GM19452 (cell line): ENCODE data around the gene SMPD4.
A peak's percentile ranks its signal among the peaks of the same experiment; 100 is the strongest.
"Not testable (repeated sequence)": the region's sequence is repeated elsewhere in the genome, so short reads cannot be mapped to it uniquely, and the experiment has no call there.

ENCODE experiments used
- ATAC-seq: cut with Tn5 transposase; IDR thresholded peaks from one replicate; pipeline ENCODE4 v1.9.1; 2021; ENCODE audit not compliant: unreplicated experiment

Gene SMPD4

GRCh38 chr2:130159376-130159775 is 22.0 kb downstream of the SMPD4 start:
- not testable (repeated sequence) for ATAC-seq

- no peak for ATAC-seq
Measured at GRCh38 chr2:130158631-130159030, 22.8 kb downstream of the SMPD4 start.

GRCh38 chr2:130157825-130158514 is 23.4 kb downstream of the SMPD4 start:
- ATAC-seq: peak; percentile 79

GRCh38 chr2:130157354-130157753 is 24.0 kb downstream of the SMPD4 start:
- ATAC-seq: peak; percentile 37

DNA sequence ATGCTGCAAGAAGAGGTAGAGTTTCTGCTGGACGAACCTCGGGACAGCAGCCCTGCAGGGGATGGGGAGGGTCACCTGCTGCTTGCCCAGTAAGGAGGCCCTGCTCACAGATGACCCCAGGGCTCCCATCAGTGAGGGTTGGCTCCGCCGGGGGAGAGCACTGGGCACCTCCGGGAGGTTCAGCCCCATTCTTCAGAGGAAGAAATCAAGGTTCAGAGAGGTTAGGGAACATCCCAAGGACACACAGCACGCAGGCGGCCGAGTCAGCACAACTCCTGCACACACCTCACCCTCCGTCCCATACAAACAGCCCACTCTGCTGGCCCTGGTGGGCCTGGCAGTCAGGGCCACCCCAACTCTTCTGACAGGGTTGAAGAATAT is 24.8 kb downstream of the SMPD4 start:
- no peak for ATAC-seq

DNA sequence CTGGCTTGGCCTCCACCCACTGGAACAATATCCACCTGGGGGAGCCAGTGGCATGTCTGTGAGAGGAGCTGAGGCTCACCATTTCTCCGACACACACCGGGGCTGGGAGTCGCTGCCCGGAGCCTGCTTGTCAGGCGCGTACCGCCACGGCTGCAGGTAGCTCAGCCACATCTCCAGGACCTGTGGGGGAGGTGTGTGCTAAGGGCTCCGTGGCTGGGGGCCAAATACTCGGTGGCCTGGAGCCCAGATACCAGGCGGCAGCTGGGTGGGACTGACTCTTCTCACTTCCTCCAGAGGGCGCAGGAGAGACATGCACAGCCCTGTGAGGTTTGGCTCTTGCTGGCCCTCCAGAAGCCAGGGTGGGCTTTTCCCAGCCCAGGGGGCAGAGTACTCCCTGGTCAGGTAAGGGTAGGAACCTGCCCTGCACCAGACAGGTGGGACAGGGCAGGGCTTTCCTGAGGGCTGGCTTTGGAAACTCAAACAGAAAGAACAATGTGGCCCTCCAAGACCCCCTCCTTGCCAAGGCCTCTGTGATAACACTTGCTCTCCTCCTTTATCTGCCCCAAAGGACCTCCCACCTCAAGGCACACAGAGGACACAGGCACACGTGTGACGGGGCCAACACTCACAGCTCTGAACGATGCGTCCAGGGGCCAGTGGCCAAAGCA is 25.3 kb downstream of the SMPD4 start:
- ATAC-seq: not testable (repeated sequence)

- ATAC-seq: no peak
Measured at GRCh38 chr2:130154773-130155765, 26.3 kb downstream of the SMPD4 start.

DNA sequence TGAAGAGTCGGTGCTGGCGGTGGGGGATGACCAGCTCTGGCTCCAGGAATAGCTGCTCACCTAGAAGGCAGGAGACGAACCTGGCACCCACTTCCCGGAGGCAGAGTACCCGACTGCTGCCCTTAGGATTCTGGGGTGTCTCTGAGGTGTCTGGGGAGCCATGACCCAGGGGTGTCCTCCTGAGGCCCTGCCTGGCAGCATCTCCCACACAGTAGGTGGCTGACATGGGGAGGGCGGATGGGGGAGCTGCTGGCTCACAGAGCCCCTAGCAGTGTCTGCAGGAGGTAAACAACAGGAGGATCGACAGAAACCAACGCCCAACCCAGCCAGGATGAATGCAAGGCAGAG is 27.0 kb downstream of the SMPD4 start:
- not testable (repeated sequence) for ATAC-seq

GRCh38 chr2:130153721-130154422 is 27.5 kb downstream of the SMPD4 start:
- ATAC-seq: not testable (repeated sequence)

- no peak for ATAC-seq
Measured at GRCh38 chr2:130152816-130153595, 28.4 kb downstream of the SMPD4 start.

GRCh38 chr2:130152136-130152815 is 29.1 kb downstream of the SMPD4 start:
- ATAC-seq: not testable (repeated sequence)

DNA sequence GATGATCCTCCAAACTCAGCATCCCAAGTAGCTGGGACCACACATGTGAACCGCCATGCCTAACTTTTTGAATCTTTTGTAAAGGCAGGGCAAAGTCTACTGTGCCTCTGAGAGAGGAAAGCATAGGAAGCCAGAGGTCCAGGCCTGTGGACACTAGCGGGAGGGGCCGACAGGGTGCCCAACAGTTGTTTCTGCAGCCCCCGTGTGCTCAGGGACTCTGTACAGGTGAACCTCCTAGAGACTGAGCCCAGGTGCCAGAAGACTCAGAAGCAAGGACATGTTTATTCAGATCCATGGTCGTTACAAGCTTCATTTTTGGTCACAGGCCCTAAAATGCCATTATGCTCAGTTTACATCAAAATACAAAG is 30.3 kb downstream of the SMPD4 start:
- ATAC-seq: not testable (repeated sequence)

DNA sequence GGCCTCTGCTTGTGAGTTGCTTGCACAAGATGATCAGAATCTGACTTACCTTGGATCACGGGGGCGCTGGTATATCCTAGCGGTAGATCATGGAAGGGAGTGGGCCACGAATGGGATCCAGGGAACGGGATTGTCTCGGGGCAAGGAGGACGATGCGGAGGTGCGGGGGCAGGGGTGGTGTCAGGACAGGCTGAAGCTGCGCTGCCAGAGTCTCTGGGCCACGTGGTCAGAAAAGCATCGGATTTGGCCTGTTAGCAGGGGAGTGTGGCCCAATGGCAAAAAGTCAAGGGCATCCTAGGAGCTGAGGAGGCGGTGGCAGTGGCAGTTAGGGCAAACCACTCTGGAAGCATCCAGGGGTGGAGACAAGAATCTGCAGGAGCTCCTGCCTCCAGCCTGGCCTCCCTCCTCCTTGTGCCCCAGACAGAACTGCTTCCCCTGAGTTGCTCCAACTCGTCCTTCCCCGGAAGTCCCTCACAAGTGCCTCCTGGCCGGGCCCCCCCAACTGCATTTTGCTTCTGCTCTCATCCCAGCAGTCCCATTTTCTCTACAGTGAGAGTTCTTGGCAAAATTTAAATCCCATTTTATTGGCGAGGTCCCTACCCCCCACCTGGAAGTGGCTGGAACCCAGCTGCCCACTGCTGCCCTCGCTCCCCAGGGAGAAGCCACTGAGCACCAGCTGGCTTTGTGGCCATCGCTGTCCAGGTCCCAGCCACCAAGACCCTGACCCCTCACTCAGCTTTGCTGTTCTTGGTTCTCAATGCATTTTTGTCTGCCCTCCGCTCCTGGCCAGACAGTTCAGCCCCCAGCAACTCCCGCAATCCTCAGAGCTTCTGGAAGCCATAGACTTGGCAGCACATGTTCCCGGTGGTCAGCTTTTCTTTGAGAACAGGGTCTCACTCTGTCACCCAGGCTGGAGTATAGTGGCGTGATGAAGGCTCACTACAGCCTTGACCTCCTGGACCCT is 30.9 kb downstream of the SMPD4 start:
- ATAC-seq: no peak

DNA sequence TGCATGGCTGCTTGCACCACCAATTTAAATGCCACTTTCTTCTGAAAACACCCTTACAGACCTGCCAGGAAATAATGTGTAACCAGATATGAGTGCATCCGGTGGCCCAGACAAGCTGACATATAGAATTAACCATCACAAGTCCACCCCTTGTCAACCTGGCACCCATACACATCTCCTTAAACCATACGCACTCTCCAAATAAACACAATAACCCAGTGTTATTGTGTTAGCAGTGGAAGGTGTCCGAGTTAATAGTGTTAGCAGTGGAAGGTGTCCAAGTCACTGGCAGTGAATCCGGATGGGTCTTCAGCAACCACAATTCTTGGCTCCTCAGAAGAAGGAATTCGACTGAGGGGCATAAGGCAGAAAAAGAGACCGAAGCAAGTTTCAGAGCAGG is 32.9 kb downstream of the SMPD4 start:
- not testable (repeated sequence) for ATAC-seq

DNA sequence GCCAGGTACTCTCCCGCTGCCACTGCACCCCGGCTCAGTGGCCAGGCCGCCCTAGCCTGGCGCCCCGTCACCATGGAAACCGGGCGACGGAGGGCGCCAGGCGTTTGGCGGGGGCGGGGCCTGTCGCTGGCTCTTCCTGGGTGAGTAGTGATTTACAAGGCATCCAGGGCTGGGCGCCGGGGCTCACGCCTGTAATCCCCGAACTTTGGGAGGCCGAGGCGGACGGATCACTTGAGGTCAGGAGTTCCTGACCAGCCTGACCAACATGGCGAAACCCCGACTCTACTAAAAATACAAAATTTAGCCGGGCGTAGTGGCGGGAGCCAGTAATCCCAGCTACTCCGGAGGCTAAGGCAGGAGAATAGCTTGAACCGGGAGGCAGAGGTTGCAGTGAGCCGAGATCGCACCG is 36.4 kb downstream of the SMPD4 start, which contains the start of gene CCDC74B:
CCDC74B (minus strand) TSS at position 107 of the 409 bp plus-strand sequence. CDS start 116 bp downstream, outside the sequence.
- ATAC-seq: peak; percentile 93

DNA sequence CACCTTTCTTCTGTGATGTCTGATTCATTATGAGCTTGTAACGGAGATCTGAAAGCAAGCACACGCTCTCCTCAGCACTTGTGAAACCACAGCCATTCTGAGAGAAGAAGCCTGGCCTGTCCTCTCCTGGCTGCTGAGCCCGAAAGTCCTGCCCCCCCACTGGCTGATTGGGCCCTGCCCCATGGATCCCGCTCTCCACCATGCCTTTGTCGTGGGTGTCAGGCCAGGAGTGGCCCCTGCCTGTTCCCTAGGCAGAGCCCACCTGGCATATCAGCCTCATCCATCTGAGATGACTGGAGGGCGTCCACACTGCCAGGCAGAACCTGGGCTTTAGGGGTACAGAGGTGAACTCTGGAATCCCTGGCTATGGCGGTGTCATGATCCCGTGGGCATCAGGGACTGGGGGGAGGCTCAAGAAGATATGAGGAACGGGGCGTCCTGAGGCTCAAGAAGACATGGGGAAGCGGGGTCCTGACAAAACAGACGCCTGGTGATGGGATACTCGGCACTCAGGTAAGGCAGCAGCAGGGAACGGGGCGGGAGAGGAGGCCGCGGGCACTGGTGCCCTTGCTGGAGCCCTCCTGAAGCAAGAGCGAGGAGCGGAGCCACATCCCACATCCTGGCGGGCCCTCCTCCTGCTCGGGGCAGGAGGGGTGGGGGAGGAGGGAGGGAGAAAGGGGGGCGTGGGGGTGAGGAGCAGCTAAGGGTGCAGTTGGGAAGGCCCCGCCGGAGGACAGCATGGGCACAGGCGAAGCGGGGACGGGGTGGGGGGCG is 37.9 kb downstream of the SMPD4 start:
- not testable (repeated sequence) for ATAC-seq
